Measurements from ENCODE around the gene CNN1. TPM values are rescaled to one million over a fixed set of nuclear protein-coding genes. Genes with fewer than 3 reads are reported as not detected.
"Not testable (repeated sequence)": the region's sequence is repeated elsewhere in the genome, so short reads cannot be mapped to it uniquely, and the experiment has no call there.

CNN1 gene
- total RNA-seq, 1 experiment from 2014 or later = 93.9 TPM

DNA sequence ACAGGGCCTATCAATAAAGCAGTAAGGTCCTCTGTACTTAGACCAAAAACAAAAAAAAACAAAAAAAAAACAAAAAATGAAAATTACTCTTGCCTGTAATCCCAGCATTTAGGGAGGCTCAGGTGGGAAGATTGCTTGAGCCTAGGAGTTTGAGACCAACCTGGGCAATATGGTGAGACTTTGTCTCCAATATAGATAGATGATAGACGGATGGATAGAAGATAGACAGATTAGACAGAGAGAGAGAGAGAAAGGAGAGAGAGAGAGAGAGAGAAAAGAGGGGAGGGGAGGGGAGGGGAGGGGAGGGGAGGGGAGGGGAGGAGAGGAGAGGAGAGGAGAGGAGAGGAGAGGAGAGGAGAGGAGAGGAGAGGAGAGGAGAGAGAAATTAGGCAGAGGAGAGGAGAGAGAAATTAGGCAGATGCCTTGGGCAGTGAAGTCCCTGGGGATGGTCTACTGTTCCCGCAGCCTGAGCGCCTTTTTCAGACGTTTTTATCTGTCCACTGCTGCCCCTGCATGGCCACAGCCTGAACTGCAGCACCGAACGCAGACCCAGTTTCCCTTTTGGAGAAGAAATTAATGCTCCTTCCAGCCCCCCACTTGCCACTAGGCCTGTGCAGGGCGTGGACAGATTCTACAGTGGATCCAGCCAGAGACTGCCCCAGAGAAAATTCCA is 48.8 kb downstream of the CNN1 start:
- no peaks in the 10 kb centered on the region for H3K4me1 ChIP-seq (replicated peaks)
- H3K27ac ChIP-seq = no peak overlapping the region
- H3K27me3 ChIP-seq (replicated peaks) = no peaks in the 10 kb centered on the region
- H3K36me3 ChIP-seq = no peaks in the 10 kb centered on the region
- H3K4me3 ChIP-seq = no peak overlapping the region
- peak; percentile 52 to 73 for DNase-seq (ENCODE audit: low read depth in 1 of 2, low spot score in 2 of 2)
- H3K9me3 ChIP-seq (replicated peaks) = no peaks in the 10 kb centered on the region

DNA sequence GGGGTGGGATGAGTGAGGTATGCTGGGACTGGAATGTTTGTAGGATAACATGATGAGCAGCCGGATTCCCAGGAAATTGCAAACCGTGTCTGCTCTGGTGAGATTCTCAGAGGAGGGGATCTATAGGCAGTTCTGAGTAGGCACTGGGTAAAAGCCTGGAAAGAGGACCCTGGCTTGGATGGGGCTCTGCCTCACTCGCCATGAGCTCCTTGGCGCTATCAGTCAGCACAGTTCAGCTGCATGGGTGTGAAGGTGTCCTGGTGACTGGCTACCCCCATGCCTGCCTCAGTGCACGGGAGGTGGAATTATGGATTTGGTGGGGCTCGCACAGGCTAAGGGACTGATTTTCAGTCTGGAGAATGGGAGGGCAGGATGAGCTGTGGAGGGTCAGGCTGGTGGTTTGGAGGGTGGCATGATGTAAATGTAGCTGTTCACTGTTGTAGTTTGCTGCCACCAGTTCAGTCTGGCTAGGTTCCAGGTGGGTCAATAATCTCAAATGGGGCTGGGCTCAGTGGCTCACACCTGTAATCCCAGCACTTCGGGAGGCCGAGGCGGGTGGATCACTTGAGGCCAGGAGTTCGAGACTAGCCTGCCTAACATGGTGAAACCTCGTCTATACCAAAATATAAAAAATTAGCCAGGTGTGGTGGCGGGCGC is 49.5 kb downstream of the CNN1 start:
- no peak overlapping the region for H3K4me3 ChIP-seq
- no peaks in the 10 kb centered on the region for H3K27me3 ChIP-seq (replicated peaks)
- no peak overlapping the region for H3K27ac ChIP-seq
- no peak for DNase-seq (ENCODE audit: low read depth in 1 of 2, low spot score in 2 of 2)
- no peaks in the 10 kb centered on the region for H3K9me3 ChIP-seq (replicated peaks)
- no peaks in the 10 kb centered on the region for H3K36me3 ChIP-seq
- H3K4me1 ChIP-seq (replicated peaks) = no peaks in the 10 kb centered on the region

- peaks cover 14% of the 10 kb centered on the region for H3K36me3 ChIP-seq
- H3K27me3 ChIP-seq (replicated peaks) = no peaks in the 10 kb centered on the region
- no peak overlapping the region for H3K27ac ChIP-seq
- H3K4me1 ChIP-seq (replicated peaks) = peaks cover 4% of the 10 kb centered on the region
- H3K9me3 ChIP-seq (replicated peaks) = 0 out of 2 replicates have a peak, but pooled peaks cover 2% of the 10 kb centered on the region
- no peak overlapping the region for H3K4me3 ChIP-seq
- DNase-seq (ENCODE audit: low read depth in 1 of 2, low spot score in 2 of 2) = no peak
These were observed 55.4 kb downstream of the CNN1 start for GRCh38 chr19:11594084-11594483.

GRCh38 chr19:11596156-11596555 is 57.5 kb downstream of the CNN1 start:
- DNase-seq (ENCODE audit: low read depth in 1 of 2, low spot score in 2 of 2) = no peak
- Histone ChIP-seq H3K27me3 (replicated peaks) (no peaks in the 10 kb centered on the region), H3K27ac (no peak overlapping the region), H3K4me1 (replicated peaks) (peaks cover 4% of the 10 kb centered on the region), H3K4me3 (no peak overlapping the region), H3K36me3 (peaks cover 29% of the 10 kb centered on the region), H3K9me3 (replicated peaks) (0 out of 2 replicates have a peak, but pooled peaks cover 2% of the 10 kb centered on the region)

DNA sequence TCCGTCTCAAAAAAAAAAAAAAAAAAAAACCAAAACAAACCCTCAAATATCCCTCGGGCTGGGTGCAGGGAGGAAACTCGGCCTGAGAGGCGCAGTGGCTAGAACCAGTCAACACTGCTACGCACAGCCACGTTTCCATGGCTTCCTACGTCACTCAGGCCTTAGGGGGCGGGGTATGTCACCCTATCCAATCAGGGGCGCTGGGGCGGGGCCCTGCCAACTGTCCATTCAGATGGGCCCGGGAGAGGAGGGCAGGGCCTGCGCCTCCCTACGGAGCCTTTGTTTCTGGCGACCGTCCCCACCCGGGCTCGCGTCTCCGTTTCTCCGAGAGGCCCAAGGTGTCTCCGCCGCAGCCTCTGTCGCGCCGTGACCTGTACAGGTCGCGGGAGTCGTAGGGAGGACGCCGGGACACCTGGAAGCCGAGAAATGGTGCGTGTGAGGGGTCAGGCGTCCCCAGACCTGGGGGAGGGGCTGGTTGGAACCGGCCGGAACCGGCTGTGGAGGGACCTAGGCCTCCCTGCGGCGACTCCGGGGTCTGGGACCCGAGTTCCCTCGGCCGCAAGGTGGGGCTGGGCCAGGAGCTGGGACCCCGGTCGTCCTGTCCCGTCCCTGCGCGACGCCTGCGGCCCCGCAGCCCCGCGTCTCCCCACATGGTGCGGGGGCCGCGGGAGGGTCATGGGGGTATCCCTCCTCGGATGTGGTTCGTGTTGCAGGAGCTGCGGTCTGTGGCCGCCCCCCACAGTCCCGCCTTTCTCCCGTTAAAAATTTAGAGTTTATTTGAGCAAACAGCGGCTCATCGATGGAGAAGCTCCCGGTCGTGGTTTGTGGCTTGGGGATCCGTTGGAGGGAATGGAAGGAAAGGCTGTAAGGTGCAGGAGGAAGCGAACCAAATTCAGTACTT is 58.8 kb downstream of the CNN1 start, which contains the start of gene ZNF627:
Gene ZNF627, plus strand, starts transcription at position 282 of the 901 bp plus-strand sequence. Its CDS starts 145 bp downstream, at position 427.
- peak; percentile 96 to 99 for DNase-seq (ENCODE audit: low read depth in 1 of 2, low spot score in 2 of 2)
- Histone ChIP-seq H3K4me1 (replicated peaks) (peaks cover 4% of the 10 kb centered on the region), H3K27me3 (replicated peaks) (no peaks in the 10 kb centered on the region), H3K4me3 (peak within 1 kb of the TSS; percentile 90), H3K27ac (peak within 1 kb of the TSS; percentile 92), H3K36me3 (peaks cover 38% of the 10 kb centered on the region), H3K9me3 (replicated peaks) (0 out of 2 replicates have a peak, but pooled peaks cover 5% of the 10 kb centered on the region)

- Histone ChIP-seq H3K27ac (peak overlapping the region; percentile 92; the same call in 1 of the 2 replicates), H3K27me3 (replicated peaks) (no peaks in the 10 kb centered on the region), H3K9me3 (replicated peaks) (0 out of 2 replicates have a peak, but pooled peaks cover 5% of the 10 kb centered on the region), H3K36me3 (peaks cover 44% of the 10 kb centered on the region), H3K4me3 (peak overlapping the region; percentile 90), H3K4me1 (replicated peaks) (peaks cover 4% of the 10 kb centered on the region)
- no peak for DNase-seq (ENCODE audit: low read depth in 1 of 2, low spot score in 2 of 2)
These were observed 59.4 kb downstream of the CNN1 start for GRCh38 chr19:11598103-11598483.

DNA sequence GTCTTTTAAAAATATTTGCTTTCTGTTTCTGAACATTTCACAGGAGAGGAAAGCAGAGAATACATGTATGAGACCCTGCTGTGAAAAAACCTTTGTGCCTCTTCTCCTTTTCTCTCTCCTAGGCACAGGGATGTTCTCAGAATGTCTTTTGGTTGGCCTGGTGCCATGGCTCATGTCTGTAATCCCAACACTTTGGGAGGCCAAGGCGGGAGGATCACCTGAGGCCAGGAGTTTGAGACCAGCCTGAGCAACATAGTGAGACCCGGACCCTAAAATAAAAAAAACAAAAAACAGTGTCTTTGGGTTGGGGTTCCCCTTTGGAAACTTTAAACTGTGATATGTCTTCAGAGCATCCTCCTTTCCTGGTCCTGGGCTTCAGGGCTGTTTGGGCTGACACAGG is 60.1 kb downstream of the CNN1 start:
- no peak for DNase-seq (ENCODE audit: low read depth in 1 of 2, low spot score in 2 of 2)
- Histone ChIP-seq H3K4me1 (replicated peaks) (peaks cover 4% of the 10 kb centered on the region), H3K27ac (no peak overlapping the region), H3K36me3 (peaks cover 45% of the 10 kb centered on the region), H3K27me3 (replicated peaks) (no peaks in the 10 kb centered on the region), H3K9me3 (replicated peaks) (peaks cover 5% of the 10 kb centered on the region; the same call in 1 of the 2 replicates), H3K4me3 (no peak overlapping the region; the same call in 1 of the 2 replicates)

DNA sequence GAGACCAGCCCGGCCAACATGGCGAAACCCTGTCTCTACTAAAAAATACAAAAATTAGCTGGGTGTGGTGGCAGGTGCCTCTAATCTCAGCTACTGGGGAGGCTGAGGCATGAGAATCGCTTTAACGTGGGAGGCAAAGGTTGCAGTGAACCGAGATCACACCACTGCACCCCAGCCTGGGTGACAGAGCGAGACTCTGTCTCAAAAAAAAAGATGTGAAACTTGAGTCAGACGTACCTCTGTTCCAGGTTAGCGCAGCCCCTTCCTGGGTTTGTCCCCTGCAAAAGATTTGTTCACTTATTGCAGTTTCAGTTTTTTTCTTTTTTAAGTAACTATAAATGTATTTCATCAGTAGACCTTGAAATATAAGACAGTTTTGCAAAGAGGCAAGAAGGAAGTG is 61.1 kb downstream of the CNN1 start:
- H3K27ac ChIP-seq; DNase-seq (ENCODE audit: low read depth in 1 of 2, low spot score in 2 of 2); H3K4me3 ChIP-seq; H3K4me1 ChIP-seq (replicated peaks); H3K27me3 ChIP-seq (replicated peaks): not testable (repeated sequence)
- Histone ChIP-seq H3K9me3 (replicated peaks) (peaks cover 13% of the 10 kb centered on the region), H3K36me3 (peaks cover 54% of the 10 kb centered on the region)

Other genes with a start within 250 kb of the CNN1 start
- gene TSPAN16, start 242.7 kb upstream of the CNN1 start, total RNA-seq (2014; rRNA removed; shearing (Covaris generic)) = 0.50 TPM in 1 of 2 replicates, not detected in the other
- gene RAB3D, start 199.2 kb upstream of the CNN1 start, total RNA-seq (2014; rRNA removed; shearing (Covaris generic)) = 0.38 and 1.4 TPM in 2 replicates
- 113 and 138 TPM in 2 replicates for gene TMEM205, start 192.6 kb upstream of the CNN1 start, total RNA-seq (2014; rRNA removed; shearing (Covaris generic))
- gene CCDC159, start 192.3 kb upstream of the CNN1 start, total RNA-seq (2014; rRNA removed; shearing (Covaris generic)) = 5.1 and 7.3 TPM in 2 replicates
- gene PLPPR2, start 183.4 kb upstream of the CNN1 start, total RNA-seq (2014; rRNA removed; shearing (Covaris generic)) = 22.3 and 22.5 TPM in 2 replicates
- 0.38 and 0.79 TPM in 2 replicates for gene SWSAP1, start 164.2 kb upstream of the CNN1 start, total RNA-seq (2014; rRNA removed; shearing (Covaris generic))
- gene EPOR, start 154.5 kb upstream of the CNN1 start, total RNA-seq (2014; rRNA removed; shearing (Covaris generic)) = 2.6 and 4.5 TPM in 2 replicates
- 0.22 TPM in 1 of 2 replicates, not detected in the other for gene RGL3, start 119.5 kb upstream of the CNN1 start, total RNA-seq (2014; rRNA removed; shearing (Covaris generic))
- 0.24 TPM in 1 of 2 replicates, not detected in the other for gene ODAD3, start 103.7 kb upstream of the CNN1 start, total RNA-seq (2014; rRNA removed; shearing (Covaris generic))
- gene PRKCSH, start 103.2 kb upstream of the CNN1 start, total RNA-seq (2014; rRNA removed; shearing (Covaris generic)) = 91.2 and 110 TPM in 2 replicates
- 1.3 TPM in 1 of 2 replicates, not detected in the other for gene ELAVL3, start 57.8 kb upstream of the CNN1 start, total RNA-seq (2014; rRNA removed; shearing (Covaris generic))
- gene ZNF653, start 33.0 kb upstream of the CNN1 start, total RNA-seq (2014; rRNA removed; shearing (Covaris generic)) = 2.3 and 4.8 TPM in 2 replicates
- 29.5 and 60.6 TPM in 2 replicates for gene ECSIT, start 9.7 kb upstream of the CNN1 start, total RNA-seq (2014; rRNA removed; shearing (Covaris generic))
- 52.7 and 61.6 TPM in 2 replicates for gene ELOF1, start 20.4 kb downstream of the CNN1 start, total RNA-seq (2014; rRNA removed; shearing (Covaris generic))
- not detected in 2 replicates for gene ACP5, start 38.8 kb downstream of the CNN1 start, total RNA-seq (2014; rRNA removed; shearing (Covaris generic))
- 14.6 and 14.7 TPM in 2 replicates for gene ZNF627, start 58.6 kb downstream of the CNN1 start, total RNA-seq (2014; rRNA removed; shearing (Covaris generic))
- gene ZNF823, start 200.1 kb downstream of the CNN1 start, total RNA-seq (2014; rRNA removed; shearing (Covaris generic)) = 3.3 and 7.4 TPM in 2 replicates
- gene ZNF441, start 228.1 kb downstream of the CNN1 start, total RNA-seq (2014; rRNA removed; shearing (Covaris generic)) = 3.8 and 7.8 TPM in 2 replicates

Measured in SJSA1 (cell line).